HG03575 (cell line): Measurements from ENCODE around the gene GNG7.
"Not testable (repeated sequence)": the region's sequence is repeated elsewhere in the genome, so short reads cannot be mapped to it uniquely, and the experiment has no call there.

Source experiments
- ATAC-seq: cut with Tn5 transposase; IDR thresholded peaks from one replicate; pipeline ENCODE4 v1.9.1; 2021; ENCODE audit not compliant: unreplicated experiment, insufficient number of reproducible peaks, low FRiP score; ENCODE audit errors: extremely low read depth

GNG7 gene

GRCh38 chr19:2653218-2653617 lies 49.3 kb downstream of the GNG7 start:
- no peak for ATAC-seq

DNA sequence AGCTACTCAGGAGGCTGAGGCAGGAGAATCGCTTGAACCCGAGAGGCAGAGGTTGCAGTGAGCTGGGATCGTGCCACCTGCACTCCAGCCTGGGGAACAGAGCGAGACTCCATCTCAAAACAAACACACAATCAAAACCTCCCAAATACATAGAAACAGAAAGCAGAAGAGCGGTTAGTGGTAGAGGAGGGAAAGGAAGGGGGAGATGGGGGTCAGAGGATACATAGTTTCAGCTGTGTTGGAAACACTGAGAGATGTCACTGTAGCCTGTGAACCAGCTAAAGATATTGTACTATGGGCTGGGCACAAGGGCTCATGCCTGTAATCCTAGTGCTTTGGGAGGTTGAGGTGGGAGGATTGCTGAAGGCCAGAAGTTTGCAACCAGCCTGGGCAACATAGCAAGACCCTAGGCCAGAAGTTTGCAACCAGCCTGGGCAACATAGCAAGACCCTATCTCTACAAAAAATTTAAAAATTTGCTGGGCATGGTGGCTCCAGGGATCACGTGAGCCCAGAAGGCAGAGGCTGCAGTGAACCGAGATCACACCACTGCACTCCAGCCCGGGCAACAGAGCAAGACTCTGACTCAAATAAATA lies 49.9 kb downstream of the GNG7 start:
- ATAC-seq, result no peak

- not testable (repeated sequence) for ATAC-seq
Observed at GRCh38 chr19:2651002-2651733, 51.3 kb downstream of the GNG7 start.

- no peak for ATAC-seq
Observed at GRCh38 chr19:2650515-2650914, 52.0 kb downstream of the GNG7 start.

DNA sequence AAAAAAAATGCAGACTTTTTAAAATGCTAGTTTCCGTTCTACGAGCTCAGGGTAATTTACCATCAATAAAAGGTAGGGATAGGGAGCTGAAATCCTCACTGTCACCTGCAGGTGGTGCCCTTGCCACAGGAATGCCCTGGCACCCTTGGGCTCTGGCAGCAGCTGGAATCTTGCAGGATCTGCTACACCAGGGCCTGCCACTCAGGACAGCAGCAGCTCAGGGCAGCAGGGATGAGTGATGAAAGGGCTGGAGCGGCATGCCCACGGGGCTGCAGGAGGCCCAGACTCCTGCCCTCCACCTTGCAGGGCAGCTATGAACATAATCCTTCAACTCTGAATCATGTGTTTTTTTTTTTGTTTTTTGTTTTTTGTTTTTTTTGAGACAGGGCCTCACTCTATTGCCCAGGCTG lies 54.0 kb downstream of the GNG7 start:
- no peak for ATAC-seq

GRCh38 chr19:2648099-2648498 lies 54.4 kb downstream of the GNG7 start:
- ATAC-seq, result no peak

GRCh38 chr19:2646866-2647535 lies 55.5 kb downstream of the GNG7 start:
- no peak for ATAC-seq

- ATAC-seq, result no peak
Observed at GRCh38 chr19:2645826-2646225, 56.7 kb downstream of the GNG7 start.

GRCh38 chr19:2643123-2643737 lies 59.3 kb downstream of the GNG7 start:
- not testable (repeated sequence) for ATAC-seq

GRCh38 chr19:2641332-2641698 lies 61.2 kb downstream of the GNG7 start:
- no peak for ATAC-seq

DNA sequence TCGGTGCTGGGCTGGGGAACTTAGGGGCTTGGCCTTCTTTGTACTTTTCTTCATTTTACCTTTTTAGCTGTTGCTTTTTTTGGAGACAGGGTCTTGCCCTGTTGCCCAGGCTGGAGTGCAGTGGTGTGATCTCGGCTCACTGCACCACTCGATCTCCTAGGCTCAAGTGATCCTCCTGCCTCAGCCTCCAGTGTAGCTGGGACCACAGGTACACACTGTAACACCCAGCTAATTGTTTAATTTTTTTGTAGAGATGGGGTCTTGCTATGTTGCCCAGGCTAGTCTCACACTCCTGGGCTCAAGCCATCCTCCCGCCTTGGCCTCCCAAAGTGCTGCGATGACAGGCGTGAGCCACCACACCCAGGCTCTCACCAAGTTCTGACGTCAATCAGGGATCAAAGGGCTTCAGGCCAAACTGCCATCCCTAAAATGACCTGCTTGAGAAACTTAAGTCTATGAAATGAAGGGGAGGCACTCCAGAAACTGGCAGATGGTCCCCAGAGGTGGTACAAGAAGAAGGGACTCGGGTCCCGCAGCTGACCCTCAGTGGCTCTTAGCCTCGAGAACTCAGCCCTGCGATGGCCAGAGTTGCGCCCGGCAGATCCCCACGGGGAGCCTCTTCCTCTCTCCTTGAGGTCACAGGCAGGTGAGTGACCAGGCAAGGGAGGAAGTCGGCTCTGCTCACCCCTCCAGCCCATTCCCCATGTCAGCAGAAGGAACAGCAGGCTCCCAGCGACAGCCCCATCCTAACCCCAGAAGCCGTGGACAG lies 61.7 kb downstream of the GNG7 start:
- no peak for ATAC-seq

DNA sequence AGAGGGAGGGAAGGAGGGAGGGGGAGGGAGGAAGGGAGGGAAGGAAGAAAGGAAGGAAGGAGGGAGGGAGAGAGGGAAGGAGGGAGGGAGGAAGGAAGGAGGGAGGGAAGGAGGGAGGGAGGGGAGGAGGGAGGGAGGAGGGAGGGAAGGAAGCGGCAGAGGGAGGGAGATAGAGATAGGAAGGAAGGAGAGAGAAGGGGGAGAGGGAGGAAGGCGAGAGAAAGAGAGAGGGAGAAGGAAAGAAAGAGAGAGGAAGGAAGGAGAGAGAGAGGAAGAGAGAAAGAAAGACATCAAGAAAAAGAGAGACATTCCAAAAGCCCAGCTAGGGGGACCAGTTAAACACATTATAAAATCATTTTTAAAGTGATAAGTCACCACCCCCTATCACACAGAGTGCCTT lies 62.5 kb downstream of the GNG7 start:
- ATAC-seq, result no peak

GRCh38 chr19:2638417-2638940 lies 64.0 kb downstream of the GNG7 start:
- ATAC-seq, result no peak

GRCh38 chr19:2636897-2637683 lies 65.4 kb downstream of the GNG7 start:
- no peak for ATAC-seq

DNA sequence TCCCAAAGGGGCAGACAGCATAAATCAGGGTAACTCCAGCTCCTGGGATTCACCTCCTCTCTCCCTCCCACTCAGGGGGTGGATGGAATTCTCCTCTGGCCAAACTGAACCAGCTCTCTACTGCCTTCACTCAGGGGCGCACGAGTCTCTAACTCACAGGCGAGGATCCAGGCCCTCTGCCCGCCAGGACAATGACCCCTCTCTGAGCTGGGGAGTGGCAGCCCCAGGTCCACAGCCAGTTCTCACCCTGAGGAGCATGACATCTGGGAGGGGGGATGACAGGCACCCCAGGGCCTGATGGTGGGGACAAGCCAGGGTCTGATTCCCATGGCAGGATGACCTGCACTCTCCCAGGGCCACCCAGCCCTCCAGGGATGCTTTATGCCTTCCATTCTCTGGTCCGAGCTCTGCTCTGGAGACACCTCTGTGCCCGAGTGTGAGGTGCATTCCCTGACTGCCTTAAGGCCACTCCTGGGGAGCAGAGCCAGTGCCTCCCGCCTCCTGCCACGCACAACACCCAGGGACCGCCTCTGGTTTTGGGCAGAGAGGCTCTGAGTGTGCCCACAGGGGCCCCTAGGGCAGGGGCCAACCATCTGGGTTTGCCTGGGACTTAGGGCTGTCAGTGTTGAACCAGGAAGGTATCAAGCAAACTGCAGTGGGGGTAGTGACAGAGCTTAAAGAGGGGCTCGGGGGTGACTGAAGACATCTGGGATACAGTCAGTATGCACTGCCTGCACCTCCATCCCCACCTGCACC lies 66.2 kb downstream of the GNG7 start:
- no peak for ATAC-seq

DNA sequence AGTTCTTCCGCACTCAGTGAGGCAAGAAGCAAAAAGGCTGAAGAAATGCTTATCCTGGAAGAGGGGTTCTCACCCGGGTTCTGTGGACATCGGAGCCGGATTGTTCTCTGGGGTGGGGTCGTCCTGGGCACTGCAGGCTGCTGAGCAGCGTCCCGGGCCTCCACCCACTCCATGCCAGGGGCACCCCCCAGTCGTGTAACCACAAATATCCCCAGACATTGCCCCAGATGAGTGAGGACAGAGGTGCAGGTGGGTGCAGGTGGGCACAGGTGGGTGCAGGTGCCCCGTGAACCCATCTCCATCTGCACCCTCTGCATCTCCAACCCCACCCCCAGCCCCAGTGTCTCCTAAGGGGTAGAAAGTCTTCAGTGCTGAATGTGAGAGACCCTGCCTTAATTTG lies 67.5 kb downstream of the GNG7 start:
- ATAC-seq, result no peak

DNA sequence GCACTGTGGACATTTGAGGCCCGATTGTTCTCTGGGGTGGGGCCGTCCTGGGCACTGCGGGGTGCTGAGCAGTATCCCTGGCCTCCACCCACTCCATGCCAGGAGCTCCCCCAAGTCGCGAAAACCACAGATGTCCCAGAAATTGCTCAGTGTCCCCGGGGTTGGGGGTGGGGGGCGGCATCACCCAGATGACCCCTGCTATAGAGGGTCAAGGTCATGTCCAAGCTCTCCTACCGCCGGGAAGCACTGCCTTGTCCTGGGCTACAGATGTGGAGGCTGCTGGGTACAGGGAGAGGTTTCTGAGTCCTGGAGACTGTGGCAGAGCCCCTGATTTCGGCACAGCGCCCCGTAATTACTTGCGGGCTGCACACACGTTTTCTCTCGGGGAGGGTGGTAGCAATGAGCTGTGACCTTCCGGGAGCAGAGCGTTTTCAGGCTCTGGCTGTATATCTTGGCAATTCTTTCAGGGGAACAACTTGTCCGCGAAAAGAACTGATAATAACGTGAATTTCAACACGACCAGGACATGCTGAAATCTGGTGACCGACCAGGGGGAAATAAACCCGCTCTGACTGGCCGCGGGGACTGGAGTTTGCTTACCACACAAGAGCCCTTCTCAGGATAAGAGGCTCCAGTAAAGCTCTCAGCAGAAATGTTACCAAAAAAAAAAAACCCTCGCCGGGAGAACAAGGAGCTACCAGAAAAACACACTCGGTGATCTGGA lies 68.1 kb downstream of the GNG7 start:
- ATAC-seq, result no peak
